SK-N-MC (cell line): ENCODE results near the gene GPR157.
"Not testable (repeated sequence)": the region's sequence is repeated elsewhere in the genome, so short reads cannot be mapped to it uniquely, and the experiment has no call there.

Source experiments
- DNase-seq: peaks from one replicate; pipeline ENCODE4 v3.0.0-alpha.2; 2011; ENCODE audit warnings: low read depth, low spot score
- H3K27ac ChIP-seq: fragments of 200-600 bp; sonication (generic); 2 replicates; pipeline ENCODE4 v1.5.1; 2016; ENCODE audit warnings: mixed run types
- H3K36me3 ChIP-seq: fragments of 200-600 bp; sonication (generic); 2 replicates; pipeline ENCODE4 v1.6.1; 2017; ENCODE audit warnings: antibody characterized with exemption, low read length, mixed read lengths; ENCODE audit not compliant: insufficient read depth
- H3K4me3 ChIP-seq: fragments of 200-600 bp; sonication (generic); 2 replicates; pipeline ENCODE4 v1.5.1; 2016
- H3K9ac ChIP-seq: fragments of 200-600 bp; sonication (generic); 2 replicates; pipeline ENCODE4 v1.8.0; 2017; ENCODE audit warnings: mixed run types, mixed read lengths; ENCODE audit not compliant: insufficient read length
- H3K9me3 ChIP-seq: fragments of 200-600 bp; sonication (generic); 2 replicates; pipeline ENCODE4 v1.6.1; 2017; ENCODE audit warnings: low read depth, mild to moderate bottlenecking, antibody characterized with exemption, low read length, moderate library complexity, mixed read lengths
- EZH2 ChIP-seq: fragments of 200-600 bp; sonication (generic); IDR thresholded peaks from one replicate; pipeline ENCODE4 v1.6.1; 2017; ENCODE audit warnings: antibody characterized with exemption
- FOXP2 ChIP-seq: optimal IDR thresholded peaks from 2 replicates; pipeline ENCODE3; 2011; ENCODE audit warnings: mild to moderate bottlenecking, moderate library complexity; ENCODE audit not compliant: insufficient read depth; ENCODE audit errors: extremely low read length, control extremely low read depth
- POLR2AphosphoS5 ChIP-seq: IDR thresholded peaks from 2 replicates; pipeline ENCODE4 v1.6.1; 2012; ENCODE audit warnings: mild to moderate bottlenecking, low read depth, low read length, borderline replicate concordance

Gene GPR157

GRCh38 chr1:9101510-9102146 is 27.3 kb downstream of the GPR157 start:
- no peak overlapping the region for H3K27ac ChIP-seq
- no peak for TF ChIP-seq EZH2
- no peak for TF ChIP-seq POLR2AphosphoS5
- no peak for TF ChIP-seq FOXP2

GRCh38 chr1:9100471-9101043 is 28.3 kb downstream of the GPR157 start:
- Histone ChIP-seq H3K27ac (no peak overlapping the region), H3K36me3 (no peaks in the 10 kb centered on the region), H3K4me3 (no peak overlapping the region), H3K9ac (no peak overlapping the region), H3K9me3 (peaks cover 5% of the 10 kb centered on the region; the same call in 1 of the 2 replicates)
- DNase-seq = no peak
- no peak for TF ChIP-seq FOXP2

More at GRCh38 chr1:9101510-9102146, 27.3 kb downstream of the GPR157 start:
- H3K9me3 ChIP-seq = no peaks in the 10 kb centered on the region
- no peak for DNase-seq
- no peak overlapping the region for H3K9ac ChIP-seq
- no peak overlapping the region for H3K4me3 ChIP-seq
- H3K36me3 ChIP-seq = no peaks in the 10 kb centered on the region

- H3K9ac ChIP-seq = no peak overlapping the region
- no peak overlapping the region for H3K4me3 ChIP-seq
- peaks cover 5% of the 10 kb centered on the region; the same call in 1 of the 2 replicates for H3K9me3 ChIP-seq
- H3K36me3 ChIP-seq = no peaks in the 10 kb centered on the region
- no peak overlapping the region for H3K27ac ChIP-seq
- DNase-seq = no peak
- TF ChIP-seq FOXP2 (no peak), EZH2 (no peak), POLR2AphosphoS5 (no peak)
These were observed 29.3 kb downstream of the GPR157 start for GRCh38 chr1:9099555-9099954.

DNA sequence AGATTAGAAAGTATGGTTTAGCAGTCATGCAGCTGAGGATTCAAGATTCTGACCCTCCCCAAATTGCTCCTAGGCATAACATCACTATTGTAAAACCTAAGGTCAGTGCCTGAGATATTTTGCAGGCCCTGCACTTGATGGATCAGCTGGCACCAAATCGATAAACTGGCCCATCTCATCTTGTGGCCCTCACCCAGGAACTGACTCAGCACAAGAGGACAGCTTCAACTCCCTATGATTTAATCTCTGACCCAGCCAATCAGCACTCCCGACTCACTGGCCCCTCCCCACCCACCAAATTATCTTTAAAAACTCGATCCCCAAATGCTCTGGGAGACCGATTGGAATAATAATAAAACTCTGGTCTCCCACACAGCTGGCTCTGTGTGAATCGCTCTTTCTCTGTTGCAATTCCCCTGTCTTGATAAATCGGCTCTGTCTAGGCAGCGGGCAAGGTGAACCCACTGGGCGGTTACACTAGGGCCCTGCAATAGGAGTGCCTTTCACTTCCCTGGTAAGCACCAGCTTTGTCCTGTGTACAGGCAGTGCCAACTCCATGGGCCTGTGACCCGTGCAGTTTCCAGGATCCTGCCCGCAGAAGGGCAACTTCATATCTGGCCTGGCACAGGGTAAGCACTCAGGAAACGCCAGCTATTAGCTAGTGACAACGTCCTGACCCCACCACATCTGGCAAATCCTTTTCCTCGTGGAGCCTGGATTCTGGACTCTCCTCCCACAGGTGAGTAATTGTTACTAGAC is 30.8 kb downstream of the GPR157 start:
- no peaks in the 10 kb centered on the region for H3K36me3 ChIP-seq
- no peak for DNase-seq
- H3K9ac ChIP-seq = no peak overlapping the region
- H3K27ac ChIP-seq = no peak overlapping the region
- no peak overlapping the region for H3K4me3 ChIP-seq
- H3K9me3 ChIP-seq = peaks cover 5% of the 10 kb centered on the region; the same call in 1 of the 2 replicates
- TF ChIP-seq FOXP2 (no peak), POLR2AphosphoS5 (no peak), EZH2 (no peak)

DNA sequence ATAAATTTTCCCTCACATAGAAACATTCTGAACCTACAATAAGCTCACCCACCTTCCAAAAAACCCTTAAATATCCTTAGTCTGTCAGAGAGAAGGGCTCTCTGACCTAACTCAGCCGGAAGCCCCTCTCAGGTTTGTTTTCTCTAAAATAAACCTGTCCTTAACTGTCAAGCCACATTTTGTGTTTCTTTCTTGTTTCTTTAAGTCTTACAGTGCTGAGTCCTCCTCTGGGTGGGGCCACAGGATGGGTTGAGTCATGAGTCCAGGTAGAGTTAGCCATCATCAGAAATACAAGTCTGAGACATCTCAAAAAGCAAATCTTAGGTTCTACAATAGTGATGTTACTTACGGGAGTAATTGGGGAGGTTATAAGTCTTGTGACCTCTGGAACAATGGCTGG is 33.1 kb downstream of the GPR157 start:
- no peak for DNase-seq
- no peak overlapping the region for H3K9ac ChIP-seq
- no peak for TF ChIP-seq EZH2
- no peak for TF ChIP-seq POLR2AphosphoS5
- no peak for TF ChIP-seq FOXP2

GRCh38 chr1:9093996-9094595 is 34.8 kb downstream of the GPR157 start:
- not testable (repeated sequence) for H3K9me3 ChIP-seq, H3K9ac ChIP-seq, H3K27ac ChIP-seq, H3K36me3 ChIP-seq, DNase-seq, H3K4me3 ChIP-seq

More for the DNA sequence above, 33.1 kb downstream of the GPR157 start:
- peaks cover 5% of the 10 kb centered on the region; the same call in 1 of the 2 replicates for H3K9me3 ChIP-seq
- no peak overlapping the region for H3K27ac ChIP-seq
- H3K4me3 ChIP-seq = no peak overlapping the region
- H3K36me3 ChIP-seq = no peaks in the 10 kb centered on the region

DNA sequence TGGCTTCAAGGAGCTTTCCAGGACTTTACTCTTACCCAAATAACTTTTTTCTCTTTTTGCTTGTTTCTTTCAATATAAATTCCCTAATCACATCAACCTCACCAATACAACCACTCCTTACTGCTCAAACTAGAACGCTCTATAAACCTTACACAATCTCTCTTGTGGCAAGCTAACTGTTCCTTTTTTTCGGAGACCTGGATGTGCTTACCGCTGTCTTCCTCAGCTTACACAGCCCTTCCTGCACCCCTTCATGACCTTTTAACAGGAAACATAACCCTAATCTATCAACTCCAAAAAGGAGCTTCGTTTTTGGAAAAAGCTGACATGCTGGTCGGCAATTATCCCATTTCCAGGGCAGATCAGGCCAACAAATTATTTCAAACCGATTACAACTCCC is 35.3 kb downstream of the GPR157 start:
- TF ChIP-seq FOXP2 (no peak), POLR2AphosphoS5 (no peak), EZH2 (no peak)
- DNase-seq = no peak
- H3K9ac ChIP-seq = no peak overlapping the region
- H3K27ac ChIP-seq = no peak overlapping the region
- H3K4me3 ChIP-seq = no peak overlapping the region
- H3K36me3 ChIP-seq = no peaks in the 10 kb centered on the region
- peaks cover 5% of the 10 kb centered on the region; the same call in 1 of the 2 replicates for H3K9me3 ChIP-seq

- H3K36me3 ChIP-seq = no peaks in the 10 kb centered on the region
- no peak overlapping the region for H3K4me3 ChIP-seq
- peaks cover 5% of the 10 kb centered on the region; the same call in 1 of the 2 replicates for H3K9me3 ChIP-seq
- no peak overlapping the region for H3K27ac ChIP-seq
- TF ChIP-seq POLR2AphosphoS5 = no peak
- no peak for TF ChIP-seq EZH2
- no peak for TF ChIP-seq FOXP2
- DNase-seq = no peak
- H3K9ac ChIP-seq = no peak overlapping the region
These were observed 35.8 kb downstream of the GPR157 start for GRCh38 chr1:9093091-9093490.
